Gastrocnemius medialis (tissue), 4 donors: Measurements from ENCODE around the gene CREG1.

Experiments
- CTCF ChIP-seq, 5 experiments: fragments of 450-650 bp in 3 of 5; fragments of 200-600 bp in 2 of 5; sonication (generic) in 2 of 5; IDR thresholded peaks in 4 of 5; conservative IDR thresholded peaks in 1 of 5; 1 replicate in 4 of 5; 2 replicates in 1 of 5; pipeline ENCODE4 v1.5.1; 2016 to 2019; ENCODE audit warnings: antibody characterized with exemption in 5 of 5, mild to moderate bottlenecking in 3 of 5, moderate library complexity in 3 of 5
- POLR2A ChIP-seq, 2 donors: fragments of 450-650 bp; IDR thresholded peaks; one replicate each; pipeline ENCODE4 v1.6.1; 2017; ENCODE audit warnings: antibody characterized with exemption in 2 of 2, mild to moderate bottlenecking in 2 of 2, moderate library complexity in 2 of 2

GRCh38 chr1:167493372-167493771 lies 60.2 kb downstream of the CREG1 start:
- no peak for TF ChIP-seq POLR2A (IDR thresholded peaks at IDR 0.05)
- no peak for TF ChIP-seq CTCF (IDR thresholded peaks at IDR 0.05 in 4 of 5, conservative IDR thresholded peaks at IDR 0.05 in 1 of 5)
